AG04450 (cell line): ENCODE data around the gene POU2F1. TPM values are rescaled to one million over a fixed set of nuclear protein-coding genes. Genes with fewer than 3 reads are reported as not detected.

Experiments used
- CTCF ChIA-PET: fragments of 300-600, 350-600 bp; formaldehyde crosslinking; extraction: SDS; loops from one replicate; lab custom pipeline; 2022; ENCODE audit warnings: antibody characterized with exemption, inconsistent platforms; lab: Charles Lee
- POLR2A ChIA-PET: fragments of 350-600 bp; formaldehyde crosslinking; extraction: SDS; loops from one replicate; lab custom pipeline; 2021; ENCODE audit warnings: antibody characterized with exemption, inconsistent platforms; lab: Yijun Ruan, JAX
- DNase-seq: peaks from one replicate; pipeline ENCODE4 v3.0.0-alpha.2; 2011; ENCODE audit warnings: low read depth, low spot score
- H3K27ac ChIP-seq: one replicate; pipeline ENCODE4 v1.5.1; 2012; ENCODE audit warnings: low read depth, low read length, control low read depth
- H3K27me3 ChIP-seq: one replicate; pipeline ENCODE4 v1.6.0; 2012; ENCODE audit warnings: low read length; ENCODE audit not compliant: control insufficient read depth, insufficient read depth
- H3K4me3 ChIP-seq: 2 replicates; pipeline ENCODE4 v1.5.1; 2011; ENCODE audit warnings: mild to moderate bottlenecking, low read depth, low read length, control low read depth
- H3K9me3 ChIP-seq: 2 replicates; pipeline ENCODE4 v1.5.1; 2012; ENCODE audit warnings: low read length; ENCODE audit not compliant: control insufficient read depth, insufficient read depth
- CTCF ChIP-seq: IDR thresholded peaks from 2 replicates; pipeline ENCODE4 v1.5.1; 2011; ENCODE audit warnings: low read depth, low read length, control low read depth, inconsistent platforms
- polyA plus RNA-seq: library from polyadenylated mRNA; depleted of rRNA; stranded (reverse); fragments of >200 nt; gene quantifications from 2 replicates; pipeline ENCODE4 v1.2.3, GENCODE V29; 2011

Gene POU2F1
- polyA plus RNA-seq, 1 experiment, result 2.7 TPM

GRCh38 chr1:167453123-167453522, 232.4 kb downstream of the POU2F1 start:
- Histone ChIP-seq H3K27ac (no peak overlapping the region), H3K9me3 (no peaks in the 10 kb centered on the region; the same call in 1 of the 2 replicates), H3K27me3 (peaks cover 22% of the 10 kb centered on the region), H3K4me3 (no peak overlapping the region)
- no peak for DNase-seq
- POLR2A ChIA-PET, result no interaction called here
- CTCF ChIA-PET, result interaction anchor here (1.2 to 4.2 kb wide), 4 partner anchors 12 to 386 kb away, joined by 3 to 24 read pairs (median 16); partner anchors contain the start of gene POU2F1
- no peak for TF ChIP-seq CTCF

- H3K27ac ChIP-seq, result no peak overlapping the region
- ChIA-PET CTCF (interaction anchor here (0.9 to 4.2 kb wide), 10 partner anchors 10 to 396 kb away, joined by 3 to 24 read pairs (median 6); partner anchors contain the start of gene POU2F1), POLR2A (interaction anchor here (0.9 kb wide), 1 partner anchor 234 kb away, joined by 3 read pairs; the partner anchor contains the start of gene POU2F1)
- peak overlapping the region; percentile 70 for H3K4me3 ChIP-seq
- DNase-seq, result no peak
- H3K27me3 ChIP-seq, result peaks cover 24% of the 10 kb centered on the region
- no peak for TF ChIP-seq CTCF
- no peaks in the 10 kb centered on the region; the same call in 1 of the 2 replicates for H3K9me3 ChIP-seq
Observed at GRCh38 chr1:167454304-167454893, 233.7 kb downstream of the POU2F1 start.

GRCh38 chr1:167454894-167455785, 234.5 kb downstream of the POU2F1 start:
- no peak for DNase-seq
- no peak for TF ChIP-seq CTCF
- peaks cover 24% of the 10 kb centered on the region for H3K27me3 ChIP-seq
- no peak overlapping the region for H3K27ac ChIP-seq
- POLR2A ChIA-PET, result interaction anchor here (0.9 kb wide), 1 partner anchor 235 kb away, joined by 3 read pairs; the partner anchor contains the start of gene POU2F1
- no peaks in the 10 kb centered on the region; the same call in 1 of the 2 replicates for H3K9me3 ChIP-seq
- H3K4me3 ChIP-seq, result peak overlapping the region; percentile 70
- CTCF ChIA-PET, result interaction anchor here (0.8 to 4.2 kb wide), 12 partner anchors 9 to 397 kb away, joined by 3 to 24 read pairs (median 6); partner anchors contain the start of gene POU2F1

GRCh38 chr1:167455786-167456446, 235.2 kb downstream of the POU2F1 start:
- Histone ChIP-seq H3K27me3 (peaks cover 22% of the 10 kb centered on the region), H3K9me3 (no peaks in the 10 kb centered on the region; the same call in 1 of the 2 replicates), H3K27ac (no peak overlapping the region), H3K4me3 (peak overlapping the region; percentile 70)
- TF ChIP-seq CTCF, result no peak
- POLR2A ChIA-PET, result no interaction called here
- DNase-seq, result no peak
- CTCF ChIA-PET, result interaction anchor here (0.6 to 4.2 kb wide), 9 partner anchors 12 to 396 kb away, joined by 3 to 24 read pairs (median 7); partner anchors contain the start of gene POU2F1
